Neural progenitor cell (in vitro differentiated cells): ENCODE measurements around the gene HK1. TPM values are rescaled to one million over a fixed set of nuclear protein-coding genes. Genes with fewer than 3 reads are reported as not detected.

ENCODE experiments used
- DNase-seq: peaks from one replicate; pipeline ENCODE4 v3.0.0-alpha.2; 2016; ENCODE audit warnings: low spot score
- H2AFZ ChIP-seq: fragments of 200-600 bp; sonication (generic); replicated peaks from 2 replicates; pipeline ENCODE4 v1.6.1; 2016; ENCODE audit warnings: antibody characterized with exemption
- H3F3A ChIP-seq: fragments of 200-600 bp; sonication (generic); 2 replicates; pipeline ENCODE4 v1.6.1; 2016; ENCODE audit warnings: antibody characterized with exemption, low read depth
- H3K27ac ChIP-seq: fragments of 200-600 bp; sonication (generic); 2 replicates; pipeline ENCODE4 v1.5.1; 2016; ENCODE audit warnings: mild to moderate bottlenecking
- H3K27me3 ChIP-seq: fragments of 200-600 bp; sonication (generic); 2 replicates; pipeline ENCODE4 v1.6.1; 2016; ENCODE audit warnings: mild to moderate bottlenecking, moderate library complexity
- H3K36me3 ChIP-seq: fragments of 200-600 bp; sonication (generic); 2 replicates; pipeline ENCODE4 v1.5.1; 2016
- H3K4me1 ChIP-seq: fragments of 200-600 bp; sonication (generic); 2 replicates; pipeline ENCODE4 v1.6.1; 2016; ENCODE audit warnings: mixed run types
- H3K4me2 ChIP-seq: fragments of 200-600 bp; sonication (generic); 2 replicates; pipeline ENCODE4 v1.6.1; 2016
- H3K4me3 ChIP-seq: fragments of 200-600 bp; sonication (generic); 2 replicates; pipeline ENCODE4 v1.5.1; 2016
- H3K79me2 ChIP-seq: fragments of 200-600 bp; sonication (generic); 2 replicates; pipeline ENCODE4 v1.6.1; 2016; ENCODE audit warnings: low read depth
- H3K9ac ChIP-seq: fragments of 200-600 bp; sonication (generic); 2 replicates; pipeline ENCODE4 v1.6.1; 2016
- H3K9me3 ChIP-seq: fragments of 200-600 bp; sonication (generic); 2 replicates; pipeline ENCODE4 v1.5.1; 2016; ENCODE audit warnings: low read depth
- H4K20me1 ChIP-seq: fragments of 200-600 bp; sonication (generic); 2 replicates; pipeline ENCODE4 v1.6.1; 2016; ENCODE audit warnings: low read depth
- H3K27ac Mint-ChIP-seq: 3 replicates; pipeline ENCODE4 v1.8.0; 2021; ENCODE audit warnings: mixed read lengths
- H3K27me3 Mint-ChIP-seq: 2 replicates; pipeline ENCODE4 v1.8.0; 2022; ENCODE audit warnings: low read depth, mild to moderate bottlenecking, inconsistent platforms, moderate library complexity, mixed read lengths; ENCODE audit not compliant: insufficient read depth
- H3K36me3 Mint-ChIP-seq: 3 replicates; pipeline ENCODE4 v1.8.0; 2021; ENCODE audit warnings: mixed read lengths
- H3K4me1 Mint-ChIP-seq: 3 replicates; pipeline ENCODE4 v1.8.0; 2021; ENCODE audit warnings: mixed read lengths
- H3K4me3 Mint-ChIP-seq: 3 replicates; pipeline ENCODE4 v1.8.0; 2021; ENCODE audit warnings: mild to moderate bottlenecking, moderate library complexity, mixed read lengths
- H3K9me3 Mint-ChIP-seq: 3 replicates; pipeline ENCODE4 v1.8.0; 2020; ENCODE audit warnings: mixed read lengths
- EZH2 ChIP-seq: fragments of 200-600 bp; sonication (generic); IDR thresholded peaks from 2 replicates; pipeline ENCODE4 v1.6.1; 2017; ENCODE audit warnings: antibody characterized with exemption, mild to moderate bottlenecking, moderate library complexity
- EZH2phosphoT487 ChIP-seq: fragments of 200-600 bp; sonication (generic); IDR thresholded peaks from 2 replicates; pipeline ENCODE4 v1.6.1; 2017; ENCODE audit warnings: antibody characterized with exemption
- total RNA-seq: library from RNA; depleted of rRNA; stranded (reverse); fragments of >200 nt; gene quantifications from 2 replicates; pipeline ENCODE4 v1.2.3, GENCODE V29; 2015; ENCODE audit warnings: low replicate concordance
- TF ChIP-seq, protein P1 (sequence below): fragments of 200-600 bp; sonication (generic); IDR thresholded peaks from 2 replicates; pipeline ENCODE4 v1.5.1; 2017; ENCODE audit warnings: antibody characterized with exemption, mild to moderate bottlenecking

The HK1 gene
- total RNA-seq, 1 donor from 2014 or later, result 30.1 TPM

DNA sequence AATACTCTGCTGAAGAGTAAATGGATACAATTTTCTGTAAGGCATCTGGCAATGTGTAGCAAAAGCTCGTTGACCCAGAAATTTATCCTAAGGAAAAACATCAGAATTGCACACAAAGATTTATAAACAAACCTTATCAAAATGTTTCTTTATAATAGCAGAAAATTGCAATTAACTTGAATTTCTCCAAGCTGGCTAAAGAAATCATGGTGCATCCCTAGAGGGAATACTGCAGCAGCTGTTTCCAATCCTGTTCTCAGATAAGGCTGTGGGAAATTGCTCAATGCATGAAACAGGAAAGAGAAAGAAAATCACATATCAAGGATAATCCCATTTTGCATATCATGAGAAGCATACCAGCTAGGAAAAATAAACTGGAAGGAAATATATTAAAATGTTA lies 119.7 kb downstream of the HK1 start:
- Histone ChIP-seq H3K4me3 (no peak overlapping the region), H2AFZ (no peak overlapping the region), H3K79me2 (no peaks in the 10 kb centered on the region), H3K27me3 (no peaks in the 10 kb centered on the region), H3K36me3 (no peaks in the 10 kb centered on the region), H3K27ac (no peak overlapping the region), H4K20me1 (no peaks in the 10 kb centered on the region), H3K4me1 (no peaks in the 10 kb centered on the region), H3K9ac (no peak overlapping the region), H3F3A (no peaks in the 10 kb centered on the region), H3K9me3 (no peaks in the 10 kb centered on the region), H3K4me2 (no peak overlapping the region)
- H3K4me3 Mint-ChIP-seq, result no peak overlapping the region
- TF ChIP-seq, protein P1, sequence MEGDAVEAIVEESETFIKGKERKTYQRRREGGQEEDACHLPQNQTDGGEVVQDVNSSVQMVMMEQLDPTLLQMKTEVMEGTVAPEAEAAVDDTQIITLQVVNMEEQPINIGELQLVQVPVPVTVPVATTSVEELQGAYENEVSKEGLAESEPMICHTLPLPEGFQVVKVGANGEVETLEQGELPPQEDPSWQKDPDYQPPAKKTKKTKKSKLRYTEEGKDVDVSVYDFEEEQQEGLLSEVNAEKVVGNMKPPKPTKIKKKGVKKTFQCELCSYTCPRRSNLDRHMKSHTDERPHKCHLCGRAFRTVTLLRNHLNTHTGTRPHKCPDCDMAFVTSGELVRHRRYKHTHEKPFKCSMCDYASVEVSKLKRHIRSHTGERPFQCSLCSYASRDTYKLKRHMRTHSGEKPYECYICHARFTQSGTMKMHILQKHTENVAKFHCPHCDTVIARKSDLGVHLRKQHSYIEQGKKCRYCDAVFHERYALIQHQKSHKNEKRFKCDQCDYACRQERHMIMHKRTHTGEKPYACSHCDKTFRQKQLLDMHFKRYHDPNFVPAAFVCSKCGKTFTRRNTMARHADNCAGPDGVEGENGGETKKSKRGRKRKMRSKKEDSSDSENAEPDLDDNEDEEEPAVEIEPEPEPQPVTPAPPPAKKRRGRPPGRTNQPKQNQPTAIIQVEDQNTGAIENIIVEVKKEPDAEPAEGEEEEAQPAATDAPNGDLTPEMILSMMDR, result no peak
- TF ChIP-seq EZH2, result no peak
- TF ChIP-seq EZH2phosphoT487, result no peak
- DNase-seq, result no peak
- H3K27me3 Mint-ChIP-seq, result peaks cover 2% of the 10 kb centered on the region
- H3K9me3 Mint-ChIP-seq, result no peaks in the 10 kb centered on the region
- H3K36me3 Mint-ChIP-seq, result peaks cover 15% of the 10 kb centered on the region
- peaks cover 4% of the 10 kb centered on the region for H3K4me1 Mint-ChIP-seq
- no peak overlapping the region for H3K27ac Mint-ChIP-seq

DNA sequence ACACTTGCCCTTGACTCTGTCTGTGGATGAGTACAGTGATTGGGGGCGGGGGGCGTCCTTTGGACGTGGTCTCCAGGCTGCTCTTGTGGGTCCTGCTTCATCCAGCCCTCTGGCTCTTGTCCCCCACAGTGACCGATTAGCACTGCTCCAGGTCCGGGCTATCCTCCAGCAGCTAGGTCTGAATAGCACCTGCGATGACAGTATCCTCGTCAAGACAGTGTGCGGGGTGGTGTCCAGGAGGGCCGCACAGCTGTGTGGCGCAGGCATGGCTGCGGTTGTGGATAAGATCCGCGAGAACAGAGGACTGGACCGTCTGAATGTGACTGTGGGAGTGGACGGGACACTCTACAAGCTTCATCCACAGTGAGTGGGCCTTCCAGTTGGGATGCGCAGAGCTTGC lies 120.2 kb downstream of the HK1 start:
- no peak overlapping the region for H3K4me2 ChIP-seq
- no peaks in the 10 kb centered on the region for H3K79me2 ChIP-seq
- no peaks in the 10 kb centered on the region for H3K4me1 ChIP-seq
- Mint-ChIP-seq H3K4me3 (peak overlapping the region; percentile 23), H3K27ac (no peak overlapping the region), H3K27me3 (peaks cover 2% of the 10 kb centered on the region), H3K36me3 (peaks cover 15% of the 10 kb centered on the region), H3K4me1 (peaks cover 7% of the 10 kb centered on the region), H3K9me3 (no peaks in the 10 kb centered on the region)
- H3K27ac ChIP-seq, result no peak overlapping the region
- no peak overlapping the region for H3K9ac ChIP-seq
- no peaks in the 10 kb centered on the region for H3K36me3 ChIP-seq
- H3K27me3 ChIP-seq, result no peaks in the 10 kb centered on the region
- no peaks in the 10 kb centered on the region for H4K20me1 ChIP-seq
- no peak overlapping the region for H2AFZ ChIP-seq
- no peak for DNase-seq
- no peaks in the 10 kb centered on the region for H3F3A ChIP-seq
- H3K9me3 ChIP-seq, result no peaks in the 10 kb centered on the region
- TF ChIP-seq, protein P1, result no peak
- no peak for TF ChIP-seq EZH2phosphoT487
- H3K4me3 ChIP-seq, result no peak overlapping the region

DNA sequence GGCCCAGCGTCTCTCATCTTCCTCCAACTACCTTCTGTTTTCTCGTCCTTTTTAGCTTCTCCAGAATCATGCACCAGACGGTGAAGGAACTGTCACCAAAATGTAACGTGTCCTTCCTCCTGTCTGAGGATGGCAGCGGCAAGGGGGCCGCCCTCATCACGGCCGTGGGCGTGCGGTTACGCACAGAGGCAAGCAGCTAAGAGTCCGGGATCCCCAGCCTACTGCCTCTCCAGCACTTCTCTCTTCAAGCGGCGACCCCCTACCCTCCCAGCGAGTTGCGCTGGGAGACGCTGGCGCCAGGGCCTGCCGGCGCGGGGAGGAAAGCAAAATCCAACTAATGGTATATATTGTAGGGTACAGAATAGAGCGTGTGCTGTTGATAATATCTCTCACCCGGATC lies 122.6 kb downstream of the HK1 start:
- no peak overlapping the region for H3K4me3 ChIP-seq
- no peaks in the 10 kb centered on the region for H3K4me1 ChIP-seq
- peaks cover 15% of the 10 kb centered on the region for H3K4me1 Mint-ChIP-seq
- H3K36me3 Mint-ChIP-seq, result peaks cover 16% of the 10 kb centered on the region
- H3K4me2 ChIP-seq, result no peak overlapping the region
- TF ChIP-seq, protein P1, result no peak
- TF ChIP-seq EZH2 (no peak), EZH2phosphoT487 (no peak)
- no peaks in the 10 kb centered on the region for H3K79me2 ChIP-seq
- no peak overlapping the region for H3K27ac Mint-ChIP-seq
- H3K27me3 ChIP-seq, result no peaks in the 10 kb centered on the region
- no peak overlapping the region for H3K27ac ChIP-seq
- no peaks in the 10 kb centered on the region for H3K36me3 ChIP-seq
- no peak for DNase-seq
- no peak overlapping the region for H3K4me3 Mint-ChIP-seq
- no peaks in the 10 kb centered on the region for H3K9me3 Mint-ChIP-seq
- peaks cover 4% of the 10 kb centered on the region for H3K27me3 Mint-ChIP-seq
- H3K9me3 ChIP-seq, result no peaks in the 10 kb centered on the region
- H3F3A ChIP-seq, result no peaks in the 10 kb centered on the region
- no peak overlapping the region for H2AFZ ChIP-seq
- H3K9ac ChIP-seq, result no peak overlapping the region
- H4K20me1 ChIP-seq, result no peaks in the 10 kb centered on the region
